Liver (tissue), 9 donors: ENCODE results near the gene PNKD. TPM values are rescaled to one million over a fixed set of nuclear protein-coding genes. Genes with fewer than 3 reads are reported as not detected.
A peak's percentile ranks its signal among the peaks of the same experiment; 100 is the strongest.

Experiments
- DNase-seq: peaks from one replicate; pipeline ENCODE4 v3.0.0-alpha.2; 2017; ENCODE audit warnings: low spot score
- H3K27ac ChIP-seq, 2 donors: one replicate each; pipeline ENCODE4 v1.7.0; 2013; ENCODE audit warnings: inconsistent platforms in 2 of 2, low read length in 2 of 2, control low read depth in 1 of 2, low read depth in 1 of 2, mild to moderate bottlenecking in 1 of 2
- H3K27me3 ChIP-seq, 4 donors: one replicate each; pipeline versions ENCODE4 v1.6.1 to v1.7.0; 2013; ENCODE audit warnings: low read length in 3 of 4, inconsistent platforms in 1 of 4, mild to moderate bottlenecking in 1 of 4, moderate library complexity in 1 of 4; ENCODE audit not compliant: control insufficient read depth in 4 of 4, insufficient read depth in 4 of 4
- H3K36me3 ChIP-seq, 4 donors: one replicate each; pipeline versions ENCODE4 v1.6.1 to v1.7.0; 2013; ENCODE audit warnings: low read length in 3 of 4, mild to moderate bottlenecking in 3 of 4, low read depth in 1 of 4, moderate library complexity in 1 of 4; ENCODE audit not compliant: control insufficient read depth in 4 of 4, insufficient read depth in 3 of 4
- H3K4me1 ChIP-seq, 4 donors: one replicate each; pipeline versions ENCODE4 v1.6.1 to v1.7.0; 2013; ENCODE audit warnings: low read length in 3 of 4, mild to moderate bottlenecking in 3 of 4, moderate library complexity in 1 of 4; ENCODE audit not compliant: control insufficient read depth in 4 of 4, insufficient read depth in 4 of 4
- H3K4me3 ChIP-seq, 3 donors: one replicate each; pipeline versions ENCODE4 v1.6.1 to v1.7.0; 2013; ENCODE audit warnings: low read length in 3 of 3, control low read depth in 1 of 3, low read depth in 1 of 3, mild to moderate bottlenecking in 1 of 3
- H3K9ac ChIP-seq, 2 donors: one replicate each; pipeline ENCODE4 v1.7.0; 2013; ENCODE audit warnings: low read length in 2 of 2, mild to moderate bottlenecking in 2 of 2, moderate library complexity in 2 of 2, control low read depth in 1 of 2, low read depth in 1 of 2
- H3K9me3 ChIP-seq, 4 donors: one replicate each; pipeline versions ENCODE4 v1.6.1 to v1.7.0; 2013; ENCODE audit warnings: low read length in 3 of 4; ENCODE audit not compliant: control insufficient read depth in 4 of 4
- EGR1 ChIP-seq, 2 donors: IDR thresholded peaks; 2 replicates each; pipeline ENCODE4 v1.6.1; 2016 to 2018; ENCODE audit warnings: antibody characterized with exemption in 2 of 2, low read depth in 2 of 2
- FOXA1 ChIP-seq: IDR thresholded peaks from 2 replicates; pipeline ENCODE4 v1.6.1; 2016; ENCODE audit warnings: antibody characterized with exemption
- FOXA2 ChIP-seq: IDR thresholded peaks from 2 replicates; pipeline ENCODE4 v1.6.1; 2016; ENCODE audit warnings: antibody characterized with exemption
- GABPA ChIP-seq, 2 donors: IDR thresholded peaks in 1 of 2; conservative IDR thresholded peaks in 1 of 2; 2 replicates each; pipeline ENCODE4 v1.6.1; 2016; ENCODE audit warnings: antibody characterized with exemption in 2 of 2, mild to moderate bottlenecking in 1 of 2, moderate library complexity in 1 of 2
- HNF4A ChIP-seq, 2 donors: conservative IDR thresholded peaks; 2 replicates each; pipeline ENCODE4 v1.6.1; 2016; ENCODE audit warnings: antibody characterized with exemption in 2 of 2, mild to moderate bottlenecking in 2 of 2
- HNF4G ChIP-seq: IDR thresholded peaks from 2 replicates; pipeline ENCODE4 v1.6.1; 2016; ENCODE audit warnings: antibody characterized with exemption
- JUND ChIP-seq, 2 donors: IDR thresholded peaks; 2 replicates each; pipeline ENCODE4 v1.6.1; 2016; ENCODE audit warnings: antibody characterized with exemption in 2 of 2
- NR2F2 ChIP-seq: IDR thresholded peaks from 2 replicates; pipeline ENCODE4 v1.6.1; 2016; ENCODE audit warnings: antibody characterized with exemption
- RAD21 ChIP-seq, 2 donors: IDR thresholded peaks; 2 replicates each; pipeline ENCODE4 v1.6.1; 2016; ENCODE audit warnings: antibody characterized with exemption in 2 of 2, mild to moderate bottlenecking in 2 of 2
- REST ChIP-seq: IDR thresholded peaks from 2 replicates; pipeline ENCODE4 v1.6.1; 2016; ENCODE audit warnings: antibody characterized with exemption, mild to moderate bottlenecking
- RXRA ChIP-seq, 2 donors: IDR thresholded peaks; 2 replicates each; pipeline ENCODE4 v1.6.1; 2017 to 2018; ENCODE audit warnings: antibody characterized with exemption in 2 of 2, mild to moderate bottlenecking in 1 of 2
- SP1 ChIP-seq: IDR thresholded peaks from 2 replicates; pipeline ENCODE4 v1.6.1; 2018; ENCODE audit warnings: antibody characterized with exemption, mild to moderate bottlenecking
- TAF1 ChIP-seq: conservative IDR thresholded peaks from 2 replicates; pipeline ENCODE4 v1.6.1; 2016; ENCODE audit warnings: antibody characterized with exemption, mild to moderate bottlenecking
- YY1 ChIP-seq: IDR thresholded peaks from 2 replicates; pipeline ENCODE4 v1.6.1; 2016; ENCODE audit warnings: antibody characterized with exemption, mild to moderate bottlenecking
- ZBTB33 ChIP-seq: IDR thresholded peaks from 2 replicates; pipeline ENCODE4 v1.6.1; 2016; ENCODE audit warnings: antibody characterized with exemption
- WGBS: extraction: QIAGEN DNeasy Blood & Tissue Kit; methylation state at CpG from one replicate; pipeline ENCODE4 v1.1.7; 2013; 5-methylcytosine and 5-hydroxymethylcytosine counted together
- polyA plus RNA-seq, 2 donors: library from polyadenylated mRNA; stranded (reverse) in 1 of 2; unstranded in 1 of 2; fragments of 200-250 nt in 1 of 2; fragments of >200 nt in 1 of 2; fragmentation: Nextera tagmentation in 1 of 2; extraction: Ambion mirVana in 1 of 2; gene quantifications; one replicate each; pipeline versions ENCODE4 v1.2.1 to v1.2.3, GENCODE V29; 2013 to 2015
- total RNA-seq, 2 donors: library from RNA; depleted of rRNA; stranded (reverse); fragments of >200 nt; gene quantifications; one replicate each; pipeline ENCODE4 v1.2.3, GENCODE V29; 2014
- donor health status: healthy.
- donor health status: healthy.
- donor health status: healthy.
- donor health status: healthy.
- donor health status: healthy.

The PNKD gene
- total and polyA plus RNA-seq, 4 donors: 28.5 to 161 (median 94.9) TPM

GRCh38 chr2:218394298-218395089, 124.2 kb downstream of the PNKD start:
- Histone ChIP-seq H3K27me3 (no peaks in the 10 kb centered on the region), H3K9me3 (no peaks in the 10 kb centered on the region), H3K36me3 (no peaks in the 10 kb centered on the region), H3K27ac (no peak overlapping the region), H3K4me3 (no peak overlapping the region), H3K4me1 (peaks cover 6 to 25% (median 22%) of the 10 kb centered on the region in 4 donors), H3K9ac (no peak overlapping the region)
- TF ChIP-seq REST (no peak), NR2F2 (no peak), RAD21 (IDR thresholded peaks at IDR 0.05) (no peak), HNF4G (no peak), ZBTB33 (no peak), EGR1 (IDR thresholded peaks at IDR 0.05; ENCODE audit: low read depth in 2 of 2) (no peak), FOXA2 (no peak), RXRA (IDR thresholded peaks at IDR 0.05) (no peak), FOXA1 (no peak), SP1 (no peak), YY1 (no peak)
- no peak for DNase-seq
- WGBS: 93% methylated on average over 13 of the region's 13 CpGs

- Histone ChIP-seq H3K4me3 (no peak overlapping the region), H3K4me1 (peaks cover 6 to 25% (median 22%) of the 10 kb centered on the region in 4 donors), H3K9ac (no peak overlapping the region), H3K9me3 (no peaks in the 10 kb centered on the region), H3K27me3 (no peaks in the 10 kb centered on the region), H3K36me3 (no peaks in the 10 kb centered on the region), H3K27ac (no peak overlapping the region)
- WGBS: 92% methylated on average over 6 of the region's 6 CpGs
- peak; percentile 44 for DNase-seq
- TF ChIP-seq NR2F2: no peak
- no peak for TF ChIP-seq GABPA (IDR thresholded peaks at IDR 0.05 in 1 of 2, conservative IDR thresholded peaks at IDR 0.05 in 1 of 2)
- no peak for TF ChIP-seq HNF4G
- TF ChIP-seq RXRA (IDR thresholded peaks at IDR 0.05): no peak
- no peak for TF ChIP-seq JUND (IDR thresholded peaks at IDR 0.05)
- no peak for TF ChIP-seq HNF4A (conservative IDR thresholded peaks at IDR 0.05)
- TF ChIP-seq FOXA2: no peak
- TF ChIP-seq SP1: no peak
- TF ChIP-seq TAF1: no peak
- no peak for TF ChIP-seq REST
- no peak for TF ChIP-seq YY1
Measured at GRCh38 chr2:218395090-218395444, 124.7 kb downstream of the PNKD start.
